ENCODE data around the gene CAMK1D.

The CAMK1D gene

DNA sequence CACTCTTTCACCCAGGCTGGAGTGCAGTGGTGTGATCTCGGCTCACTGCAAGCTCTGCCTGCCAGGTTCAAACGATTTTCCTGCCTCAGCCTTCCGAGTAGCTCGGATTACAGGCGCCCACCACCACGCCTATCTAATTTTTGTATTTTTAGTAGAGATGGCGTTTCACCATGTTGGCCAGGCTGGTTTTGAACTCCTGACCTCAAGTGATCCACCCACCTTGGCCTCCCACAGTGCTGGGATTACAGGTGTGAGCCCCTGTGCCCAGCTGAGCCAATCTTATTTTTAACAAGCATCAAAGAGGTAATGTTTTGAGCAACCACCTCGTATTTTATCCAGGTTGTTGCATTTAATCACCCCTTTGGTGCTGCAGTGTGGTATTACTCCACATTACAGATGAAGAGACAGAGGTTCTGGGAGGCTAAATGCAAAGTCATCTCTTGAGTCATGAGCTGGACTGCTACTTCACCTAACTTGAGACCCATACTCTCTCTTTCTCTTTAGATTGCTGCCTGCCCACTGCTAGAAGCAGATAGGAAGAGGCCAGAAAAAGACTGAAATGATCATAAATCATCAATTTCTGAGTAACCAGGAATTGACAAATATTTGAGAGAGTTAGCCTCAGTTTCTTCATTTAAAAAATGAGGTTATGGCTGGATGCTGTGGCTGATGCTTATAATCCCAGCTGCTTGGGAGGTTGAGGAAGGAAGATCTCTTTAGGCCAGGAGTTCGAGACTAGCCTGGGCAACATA is 116.2 kb downstream of the CAMK1D start:
- H3K27ac ChIP-seq = no peak overlapping the region
- TF ChIP-seq, protein P1, sequence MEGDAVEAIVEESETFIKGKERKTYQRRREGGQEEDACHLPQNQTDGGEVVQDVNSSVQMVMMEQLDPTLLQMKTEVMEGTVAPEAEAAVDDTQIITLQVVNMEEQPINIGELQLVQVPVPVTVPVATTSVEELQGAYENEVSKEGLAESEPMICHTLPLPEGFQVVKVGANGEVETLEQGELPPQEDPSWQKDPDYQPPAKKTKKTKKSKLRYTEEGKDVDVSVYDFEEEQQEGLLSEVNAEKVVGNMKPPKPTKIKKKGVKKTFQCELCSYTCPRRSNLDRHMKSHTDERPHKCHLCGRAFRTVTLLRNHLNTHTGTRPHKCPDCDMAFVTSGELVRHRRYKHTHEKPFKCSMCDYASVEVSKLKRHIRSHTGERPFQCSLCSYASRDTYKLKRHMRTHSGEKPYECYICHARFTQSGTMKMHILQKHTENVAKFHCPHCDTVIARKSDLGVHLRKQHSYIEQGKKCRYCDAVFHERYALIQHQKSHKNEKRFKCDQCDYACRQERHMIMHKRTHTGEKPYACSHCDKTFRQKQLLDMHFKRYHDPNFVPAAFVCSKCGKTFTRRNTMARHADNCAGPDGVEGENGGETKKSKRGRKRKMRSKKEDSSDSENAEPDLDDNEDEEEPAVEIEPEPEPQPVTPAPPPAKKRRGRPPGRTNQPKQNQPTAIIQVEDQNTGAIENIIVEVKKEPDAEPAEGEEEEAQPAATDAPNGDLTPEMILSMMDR (conservative IDR thresholded peaks at IDR 0.05) = no peak

DNA sequence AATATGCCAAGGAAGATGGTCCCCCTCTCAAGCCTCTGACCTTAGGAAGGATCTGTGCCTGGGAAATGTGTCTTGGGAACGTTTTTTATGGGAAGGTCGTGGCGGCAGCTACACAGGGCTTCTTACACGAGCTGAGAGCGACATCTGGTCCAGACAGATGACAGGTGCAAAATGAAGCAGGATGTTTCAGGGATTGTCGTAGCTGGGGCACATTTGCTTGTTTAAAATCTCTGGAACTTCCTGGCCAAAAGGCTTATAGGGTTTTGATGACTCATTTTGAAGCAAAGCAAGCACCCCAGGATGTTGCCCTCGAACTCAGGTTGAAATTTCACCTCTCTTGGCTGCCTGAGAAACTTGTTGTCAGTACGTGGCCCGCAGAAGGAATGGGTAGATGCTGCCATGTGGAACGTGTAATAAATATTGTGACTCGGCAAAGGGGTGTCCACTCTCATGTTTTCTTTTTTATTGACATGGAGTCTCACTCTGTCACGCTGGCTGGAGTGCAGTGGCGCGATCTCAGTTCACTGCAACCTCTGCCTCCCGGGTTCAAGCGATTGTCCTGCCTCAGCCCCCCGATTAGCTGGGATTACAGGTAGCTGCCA is 117.5 kb downstream of the CAMK1D start:
- H3K27ac ChIP-seq = no peak overlapping the region
- TF ChIP-seq, protein P1 (conservative IDR thresholded peaks at IDR 0.05) = no peak

DNA sequence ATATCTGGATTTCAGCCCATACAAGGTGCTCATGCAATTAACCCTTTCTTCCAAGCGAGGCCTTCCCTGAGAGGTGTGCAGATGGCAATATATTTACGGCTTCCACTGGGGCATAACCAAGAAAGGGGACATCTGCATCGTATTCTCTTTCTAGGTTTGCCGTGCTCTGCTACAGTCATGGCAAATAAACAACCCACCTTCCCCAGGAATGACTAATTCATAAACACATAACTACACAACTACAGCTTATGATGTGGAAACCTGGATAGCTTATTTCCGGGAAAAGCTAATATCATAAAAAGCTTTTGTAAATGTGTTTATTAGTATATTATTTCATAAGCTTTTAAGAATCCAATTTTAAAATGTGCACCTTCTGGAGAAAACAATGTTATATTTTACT is 120.0 kb downstream of the CAMK1D start:
- no peak overlapping the region for H3K27ac ChIP-seq
- TF ChIP-seq, protein P1 (conservative IDR thresholded peaks at IDR 0.05) = no peak

DNA sequence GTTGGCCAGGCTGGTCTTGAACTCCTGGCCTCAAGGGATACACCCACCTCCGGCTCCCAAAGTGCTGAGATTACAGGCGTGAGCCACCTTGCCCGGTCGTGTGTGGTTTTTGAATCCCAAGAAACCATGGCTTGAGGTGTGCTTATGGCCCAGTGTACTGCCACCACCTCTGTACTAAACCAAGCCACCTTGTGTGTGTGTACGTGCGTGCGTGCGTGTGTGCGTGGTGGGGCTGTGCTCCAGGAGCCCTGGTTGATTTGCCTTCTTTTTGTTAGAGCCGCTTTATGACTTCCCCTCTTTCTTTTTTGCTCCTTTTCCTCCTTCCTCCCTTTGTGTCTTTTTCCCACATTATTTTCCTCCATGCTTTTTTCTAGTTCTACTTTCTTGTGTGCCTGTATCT is 121.4 kb downstream of the CAMK1D start:
- peak overlapping the region; percentile 54; the same call in 1 of the 2 replicates for H3K27ac ChIP-seq
- TF ChIP-seq, protein P1 (conservative IDR thresholded peaks at IDR 0.05) = no peak

DNA sequence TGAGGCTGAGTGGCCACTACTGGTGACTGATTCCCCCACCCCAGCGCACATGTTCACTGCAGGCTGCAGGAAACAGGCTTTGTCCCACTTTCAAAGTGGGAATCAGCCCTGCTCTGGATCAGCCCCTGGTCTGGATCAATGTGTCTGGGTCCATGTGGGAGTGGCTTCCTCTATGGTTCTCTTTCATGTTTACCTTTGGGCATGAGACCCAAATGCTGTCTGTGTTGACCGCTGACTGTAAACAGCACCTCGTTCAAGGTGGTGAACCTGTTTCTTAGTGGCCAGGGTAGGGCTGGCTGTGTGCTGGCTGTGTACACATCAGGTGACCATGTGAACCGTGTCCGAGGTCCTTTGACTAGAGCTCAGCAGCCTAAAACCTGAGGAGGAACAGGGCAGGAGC is 121.8 kb downstream of the CAMK1D start:
- H3K27ac ChIP-seq = peak overlapping the region; percentile 54; the same call in 1 of the 2 replicates
- TF ChIP-seq, protein P1 (conservative IDR thresholded peaks at IDR 0.05) = no peak

DNA sequence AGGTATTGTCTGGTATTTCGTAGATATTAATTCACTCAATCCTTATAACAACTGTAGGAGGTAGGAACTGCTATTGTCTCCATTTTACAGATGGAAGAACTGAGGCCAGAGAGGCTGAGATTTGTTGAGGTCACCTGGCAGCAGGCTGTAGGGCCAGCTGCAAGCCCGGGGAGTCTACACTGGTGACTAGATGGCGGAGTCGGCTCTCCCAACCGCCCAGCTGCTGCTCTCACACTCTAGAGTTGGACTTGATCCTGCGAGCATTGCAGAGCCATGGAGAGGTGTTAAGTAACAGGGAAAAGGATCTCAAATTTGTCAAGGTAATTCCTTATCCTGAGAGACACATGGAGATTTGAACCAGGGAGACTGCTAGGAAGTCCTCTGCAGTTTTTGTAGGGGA is 124.1 kb downstream of the CAMK1D start:
- TF ChIP-seq, protein P1 (conservative IDR thresholded peaks at IDR 0.05) = no peak
- H3K27ac ChIP-seq = no peak overlapping the region

DNA sequence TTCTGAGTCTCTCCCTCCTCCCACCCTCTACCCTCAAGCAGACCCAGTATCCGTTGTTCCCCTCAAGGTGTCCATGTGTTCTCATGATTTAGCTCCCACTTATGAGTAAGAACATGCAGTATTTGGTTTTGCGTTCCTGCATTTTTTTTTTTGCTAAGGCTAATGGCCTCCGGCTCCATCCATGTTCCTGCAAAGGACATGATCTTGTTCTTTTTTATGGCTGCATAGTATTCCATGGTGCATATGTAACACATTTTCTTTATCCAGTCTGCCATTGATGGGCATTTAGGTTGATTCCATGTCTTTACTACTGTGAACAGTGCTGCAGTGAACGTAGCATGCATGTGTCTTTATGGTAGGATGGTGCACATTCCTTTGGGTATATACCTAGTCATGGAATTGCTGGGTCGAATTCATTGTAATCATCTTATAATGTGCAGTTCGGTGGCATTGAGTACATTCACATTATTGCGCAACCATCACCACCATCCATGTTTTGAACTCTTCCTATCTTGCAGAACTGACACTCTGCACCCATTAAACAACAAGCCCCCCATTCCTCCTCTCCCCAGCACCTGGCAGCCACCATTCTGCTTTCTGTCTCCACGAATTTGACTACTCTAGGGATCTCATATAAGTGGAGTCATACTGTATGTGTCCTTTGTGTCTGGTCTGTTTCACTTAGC is 125.5 kb downstream of the CAMK1D start:
- H3K27ac ChIP-seq = no peak overlapping the region
- TF ChIP-seq, protein P1 (conservative IDR thresholded peaks at IDR 0.05) = no peak

All from VCaP (cell line).